Pancreas (tissue), 10 donors: ENCODE results near the gene RBM19. TPM values are rescaled to one million over a fixed set of nuclear protein-coding genes. Genes with fewer than 3 reads are reported as not detected.
"Not testable (repeated sequence)": the region's sequence is repeated elsewhere in the genome, so short reads cannot be mapped to it uniquely, and the experiment has no call there.

ENCODE experiments used
- ATAC-seq, 4 donors: fragments of 200-7000 bp; cut with Tn5 transposase; one replicate each; pipeline versions ENCODE4 v1.8.0 to v1.9.1; 2020; ENCODE audit warnings: mild to moderate bottlenecking in 4 of 4, moderate library complexity in 4 of 4
- DNase-seq, 6 donors: peaks; one replicate each; pipeline ENCODE4 v3.0.0-alpha.2; 2020
- FAIRE-seq: peaks from 2 replicates; lab custom pipeline; 2012; peaks lifted over from hg19 to GRCh38; lab: Jason Lieb, UNC
- H3K27ac ChIP-seq, 4 donors: fragments of 200-600 bp; sonication (generic); 1 replicate in 3 of 4; 2 replicates in 1 of 4; pipeline versions ENCODE4 v1.5.0 to v1.8.0; 2020
- H3K27me3 ChIP-seq, 4 donors: fragments of 200-600 bp; one replicate each; pipeline ENCODE4 v1.8.0; 2021
- H3K36me3 ChIP-seq, 3 donors: fragments of 200-600 bp; sonication (generic) in 1 of 3; one replicate each; pipeline versions ENCODE4 v1.5.0 to v1.8.0; 2020 to 2021
- H3K4me1 ChIP-seq, 3 donors: fragments of 200-600 bp; one replicate each; pipeline ENCODE4 v1.8.0; 2021
- H3K4me3 ChIP-seq, 4 donors: fragments of 200-600 bp; sonication (generic) in 2 of 4; one replicate each; pipeline versions ENCODE4 v1.5.0 to v1.8.0; 2020 to 2021
- H3K9me3 ChIP-seq, 4 donors: fragments of 200-600 bp; one replicate each; pipeline ENCODE4 v1.8.0; 2021
- whole genome bisulfite sequencing, 2 donors: extraction: QIAGEN DNeasy Blood & Tissue Kit; methylation state at CpG; one replicate each; pipeline ENCODE4 v1.1.7; 2013; 5-methylcytosine and 5-hydroxymethylcytosine counted together
- intact Hi-C, 3 donors: fragments of 100-400 bp; cut with DNase I; formaldehyde crosslinking; loops; one replicate each; pipeline versions ENCODE4 v1.11.1 to v1.14.2; 2022
- polyA plus RNA-seq, 2 donors: library from polyadenylated mRNA; stranded (reverse); fragments of 200-250 nt; gene quantifications; one replicate each; pipeline ENCODE4 v1.2.3, GENCODE V29; 2013
- total RNA-seq, 6 donors: library from RNA; stranded (reverse); fragmentation: NEBNext Ultra II Directional in 4 of 6; extraction: Animal tissue kit (Norgen Biotek cat#: 25700) in 4 of 6; gene quantifications; one replicate each; pipeline versions ENCODE4 v1.2.1 to v1.2.4, GENCODE V29; 2021 to 2023
- TF ChIP-seq, protein P1 (sequence below), 4 donors: fragments of 200-600 bp; sonication (generic) in 3 of 4; IDR thresholded peaks; one replicate each; pipeline versions ENCODE4 v1.5.0 to v1.8.0; 2021; ENCODE audit warnings: antibody characterized with exemption in 4 of 4
- donor health status: healthy with polysubstance abuse.
- donor health status: DM: no; HTN: no; CAD: no; lungs with moderate emphysema.
- donor health status: DM: no; HTN: no; CAD: no.
- donor health status: control.
- donor health status: control.
- donor health status: Bipolar disorder and iron deficiency.
- donor health status: DM: yes; HTN: yes; CAD: no.
- donor health status: DM: no; HTN: no; CAD: no.
- donor health status: DM: no; HTN: no; CAD: no.
- donor health status: DM: yes; HTN: yes; CAD: no.

RBM19 gene
- total and polyA plus RNA-seq, 8 donors = 13.9 to 32.2 (median 15.8) TPM

DNA sequence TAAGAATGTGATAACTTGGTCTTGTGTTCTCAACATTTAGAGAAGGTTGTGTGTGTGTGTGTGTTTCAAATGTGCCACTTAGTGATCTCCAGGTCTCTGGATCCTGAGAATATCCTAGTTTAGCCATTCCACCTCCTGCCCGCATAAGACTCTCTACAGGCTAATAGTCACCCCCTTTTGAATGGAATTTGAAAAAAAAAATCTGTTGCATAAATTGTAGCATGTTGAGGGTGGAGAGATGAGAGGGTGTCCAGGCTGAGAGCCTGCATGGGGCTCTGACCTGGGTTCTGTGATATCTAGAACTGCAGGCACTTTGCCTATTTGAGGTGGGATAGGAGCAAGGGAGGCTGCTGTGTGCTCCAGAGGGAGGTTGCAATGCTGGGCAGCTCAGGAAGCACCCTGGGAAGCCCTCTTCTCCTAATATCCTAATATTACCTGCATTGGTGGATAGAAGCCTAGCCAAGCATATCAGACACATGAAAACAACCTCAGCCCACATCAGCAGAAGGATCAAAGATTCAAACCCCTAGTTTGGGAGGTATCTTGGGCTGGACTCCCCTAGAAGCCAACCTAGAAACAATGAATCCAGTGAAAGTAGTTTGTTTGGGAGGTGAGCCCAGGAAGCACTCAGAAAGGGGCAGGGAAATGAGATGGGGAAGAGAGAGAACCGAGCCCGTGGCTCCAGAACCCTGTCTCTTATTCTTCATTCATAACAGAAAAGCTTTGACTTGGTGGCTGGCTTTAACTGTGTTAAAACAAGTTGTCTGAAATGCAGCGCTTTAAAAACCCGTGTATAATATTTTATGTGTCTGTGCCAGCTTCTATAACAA lies 35.6 kb upstream of the RBM19 start:
- Histone ChIP-seq H3K27ac (no peak overlapping the region), H3K4me3 (no peak overlapping the region), H3K36me3 (no peaks in the 10 kb centered on the region), H3K27me3 (no peaks in the 10 kb centered on the region), H3K9me3 (no peaks in the 10 kb centered on the region), H3K4me1 (no peaks in the 10 kb centered on the region)
- 45 to 60% methylated on average over 5 of the region's 5 CpGs for WGBS, 2 donors
- ATAC-seq (no peak), FAIRE-seq (no peak), DNase-seq (no peak)
- TF ChIP-seq, protein P1, sequence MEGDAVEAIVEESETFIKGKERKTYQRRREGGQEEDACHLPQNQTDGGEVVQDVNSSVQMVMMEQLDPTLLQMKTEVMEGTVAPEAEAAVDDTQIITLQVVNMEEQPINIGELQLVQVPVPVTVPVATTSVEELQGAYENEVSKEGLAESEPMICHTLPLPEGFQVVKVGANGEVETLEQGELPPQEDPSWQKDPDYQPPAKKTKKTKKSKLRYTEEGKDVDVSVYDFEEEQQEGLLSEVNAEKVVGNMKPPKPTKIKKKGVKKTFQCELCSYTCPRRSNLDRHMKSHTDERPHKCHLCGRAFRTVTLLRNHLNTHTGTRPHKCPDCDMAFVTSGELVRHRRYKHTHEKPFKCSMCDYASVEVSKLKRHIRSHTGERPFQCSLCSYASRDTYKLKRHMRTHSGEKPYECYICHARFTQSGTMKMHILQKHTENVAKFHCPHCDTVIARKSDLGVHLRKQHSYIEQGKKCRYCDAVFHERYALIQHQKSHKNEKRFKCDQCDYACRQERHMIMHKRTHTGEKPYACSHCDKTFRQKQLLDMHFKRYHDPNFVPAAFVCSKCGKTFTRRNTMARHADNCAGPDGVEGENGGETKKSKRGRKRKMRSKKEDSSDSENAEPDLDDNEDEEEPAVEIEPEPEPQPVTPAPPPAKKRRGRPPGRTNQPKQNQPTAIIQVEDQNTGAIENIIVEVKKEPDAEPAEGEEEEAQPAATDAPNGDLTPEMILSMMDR (IDR thresholded peaks at IDR 0.05) = no peak
- intact Hi-C loops = no loop called here

DNA sequence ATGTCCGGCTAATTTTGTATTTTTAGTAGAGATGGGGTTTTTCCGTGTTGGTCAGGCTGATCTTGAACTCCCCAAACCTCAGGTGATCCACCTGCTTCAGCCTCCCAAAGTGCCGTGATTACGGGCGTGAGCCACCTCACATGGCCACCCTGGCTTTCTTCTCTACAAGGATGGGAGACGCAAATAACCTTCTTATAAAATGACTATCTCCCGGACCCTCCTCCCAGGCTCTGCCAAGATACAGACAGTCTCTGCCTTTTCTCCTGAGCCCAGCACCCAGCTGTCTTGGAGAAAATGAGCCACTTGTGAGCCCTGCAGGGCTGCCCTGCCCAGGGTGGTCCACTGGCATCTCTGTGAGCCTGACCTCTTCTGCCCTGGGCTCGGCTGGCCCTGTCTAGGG lies 34.7 kb upstream of the RBM19 start:
- no peaks in the 10 kb centered on the region for H3K4me1 ChIP-seq
- FAIRE-seq (no peak), ATAC-seq (no peak), DNase-seq (no peak)
- intact Hi-C loops = no loop called here
- H3K27ac ChIP-seq = no peak overlapping the region
- no peaks in the 10 kb centered on the region for H3K27me3 ChIP-seq
- H3K4me3 ChIP-seq = no peak overlapping the region
- TF ChIP-seq, protein P1 (IDR thresholded peaks at IDR 0.05) = no peak
- H3K36me3 ChIP-seq = no peaks in the 10 kb centered on the region
- H3K9me3 ChIP-seq = no peaks in the 10 kb centered on the region
- WGBS, 2 donors = 66 to 70% methylated on average over 8 of the region's 8 CpGs

DNA sequence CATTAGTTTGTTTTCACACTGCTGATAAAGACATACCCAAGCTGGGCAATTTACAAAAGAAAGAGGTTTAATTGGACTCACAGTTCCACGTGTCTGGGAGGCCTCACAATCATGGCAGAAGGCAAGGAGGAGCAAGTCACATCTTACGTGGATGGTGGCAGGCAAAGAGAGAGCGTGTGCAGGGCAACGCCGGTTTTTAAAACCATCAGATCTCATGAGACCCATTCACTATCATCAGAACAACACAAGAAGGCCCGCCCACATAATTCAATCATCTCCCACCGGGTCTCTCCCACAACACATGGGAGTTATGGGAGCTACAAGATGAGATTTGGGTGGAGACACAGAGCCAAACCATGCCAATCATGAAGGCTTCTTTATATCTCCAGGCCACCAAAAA lies 34.1 kb upstream of the RBM19 start:
- WGBS, 2 donors = 63 to 65% methylated on average over 7 of the region's 7 CpGs
- FAIRE-seq, H3K4me3 ChIP-seq, H3K27me3 ChIP-seq, H3K36me3 ChIP-seq, intact Hi-C loops, DNase-seq, H3K9me3 ChIP-seq, H3K27ac ChIP-seq, H3K4me1 ChIP-seq, ATAC-seq: not testable (repeated sequence)

DNA sequence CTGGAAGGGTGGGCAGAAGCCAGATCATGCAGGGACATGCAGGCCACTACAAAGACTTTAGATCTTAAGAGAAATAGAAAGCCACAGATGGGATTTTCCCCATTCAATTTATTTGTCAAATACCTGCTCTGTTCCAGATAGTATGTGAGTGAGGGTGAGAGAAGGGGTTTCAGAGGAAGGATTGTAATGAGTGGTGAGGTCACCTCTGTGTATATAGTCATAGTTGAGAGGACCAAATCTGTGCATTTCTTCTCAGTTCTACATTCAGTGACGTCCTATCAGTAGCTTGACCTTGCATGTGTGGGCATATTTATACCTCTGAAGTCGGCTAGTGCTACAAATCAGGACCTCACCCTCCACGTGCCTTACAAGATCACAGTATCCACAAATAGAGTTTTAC lies 31.2 kb upstream of the RBM19 start:
- TF ChIP-seq, protein P1 (IDR thresholded peaks at IDR 0.05) = no peak

DNA sequence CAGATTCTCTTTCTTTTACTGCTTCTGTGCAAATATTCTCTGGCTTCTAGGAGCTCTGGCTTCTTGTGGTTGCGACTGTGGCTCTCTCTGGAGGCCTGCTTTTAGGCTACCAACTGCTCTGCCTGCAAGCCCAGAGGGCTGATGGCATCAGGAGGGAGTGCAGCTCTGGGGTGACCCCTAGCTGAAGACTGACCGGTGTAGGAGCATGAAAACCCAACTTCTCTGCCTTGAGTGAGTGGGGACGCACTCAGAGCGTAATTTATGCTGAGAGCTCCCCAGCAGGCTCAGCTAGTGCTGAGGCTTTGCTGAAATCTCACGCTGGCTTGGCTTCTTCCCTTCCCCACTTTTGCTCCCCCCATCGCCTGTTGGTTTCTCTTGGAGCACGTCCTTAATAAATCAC lies 29.9 kb upstream of the RBM19 start:
- no peaks in the 10 kb centered on the region for H3K36me3 ChIP-seq
- ATAC-seq (no peak), FAIRE-seq (no peak), DNase-seq (no peak)
- TF ChIP-seq, protein P1 (IDR thresholded peaks at IDR 0.05) = no peak
- no peak overlapping the region for H3K4me3 ChIP-seq
- H3K9me3 ChIP-seq = no peaks in the 10 kb centered on the region
- H3K27me3 ChIP-seq = no peaks in the 10 kb centered on the region
- intact Hi-C loops = no loop called here
- no peaks in the 10 kb centered on the region for H3K4me1 ChIP-seq
- WGBS, 2 donors = 17 to 24% methylated on average over 7 of the region's 7 CpGs
- no peak overlapping the region for H3K27ac ChIP-seq

More for the DNA sequence above, 31.2 kb upstream of the RBM19 start:
- no peaks in the 10 kb centered on the region for H3K4me1 ChIP-seq
- ATAC-seq (no peak), FAIRE-seq (no peak), DNase-seq (no peak)
- no peak overlapping the region for H3K4me3 ChIP-seq
- intact Hi-C loops = no loop called here
- WGBS, 2 donors = 7 to 9% methylated on average over 3 of the region's 3 CpGs
- H3K36me3 ChIP-seq = no peaks in the 10 kb centered on the region
- H3K9me3 ChIP-seq = no peaks in the 10 kb centered on the region
- H3K27me3 ChIP-seq = no peaks in the 10 kb centered on the region
- no peak overlapping the region for H3K27ac ChIP-seq
